HK-2 (cell line): ENCODE data around the gene TP53TG5.

ENCODE experiments used
- DNase-seq: peaks from one replicate; pipeline ENCODE4 v3.0.0-alpha.2; 2018; ENCODE audit not compliant: unreplicated experiment

Gene TP53TG5

DNA sequence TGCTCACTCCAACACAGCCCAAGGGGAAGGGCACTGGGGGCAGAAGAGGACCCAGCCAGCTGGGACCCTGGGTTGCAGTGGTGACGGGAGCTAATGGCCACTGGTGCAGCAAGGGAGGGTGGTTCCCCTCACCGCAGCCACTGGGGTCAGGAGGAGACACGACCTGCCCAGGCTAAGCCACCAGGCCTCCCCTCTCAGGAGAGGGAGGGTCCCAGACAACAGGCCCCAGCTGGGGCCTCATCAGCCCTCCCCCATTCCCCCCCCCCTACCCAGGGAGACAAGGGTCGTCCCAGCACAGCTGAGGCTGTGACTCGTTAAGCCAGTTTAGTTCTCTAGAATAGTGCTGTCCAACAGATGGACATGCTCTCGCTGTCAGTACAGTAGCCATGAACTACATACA, 52.8 kb downstream of the TP53TG5 start:
- DNase-seq: no peak

DNA sequence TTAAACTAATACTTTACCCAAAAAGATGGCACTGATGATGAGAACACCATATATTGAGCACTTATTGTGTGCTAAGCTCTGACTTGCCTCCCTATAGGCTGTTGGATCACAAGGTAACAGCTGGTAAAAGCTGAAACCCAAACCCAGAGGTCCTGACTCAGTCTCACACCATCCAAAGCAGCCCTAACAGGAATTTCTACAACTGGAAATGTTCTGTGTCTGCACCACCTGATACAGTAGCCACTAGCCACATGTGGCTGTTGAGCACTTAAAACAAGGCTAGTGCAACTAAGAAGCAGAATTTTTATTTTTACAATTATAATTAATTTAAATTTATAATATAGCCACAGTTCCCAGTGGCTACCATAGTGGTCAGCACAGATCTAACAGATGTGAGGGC, 54.4 kb downstream of the TP53TG5 start:
- DNase-seq: no peak

DNA sequence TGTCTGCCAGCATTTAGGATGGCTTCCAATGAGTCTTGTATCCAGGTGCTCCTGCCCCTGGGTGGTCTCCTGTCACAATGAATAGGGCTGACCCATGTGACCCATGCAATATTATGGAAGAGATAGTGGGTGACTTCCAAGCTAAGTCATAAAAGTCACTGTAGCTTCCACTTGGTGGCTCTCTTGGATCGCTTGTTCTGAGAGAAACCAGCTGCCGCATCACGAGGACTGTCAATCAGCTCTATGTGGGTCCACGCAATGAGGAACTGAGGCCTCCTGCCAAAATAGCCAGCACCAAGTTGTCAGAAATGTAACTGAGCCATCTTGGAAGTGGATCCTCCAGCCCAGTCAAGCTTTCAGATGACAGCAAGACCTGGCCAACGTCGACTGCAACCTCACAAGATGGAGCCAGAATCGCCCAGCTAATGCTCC, 55.2 kb downstream of the TP53TG5 start:
- DNase-seq: no peak
